IPS-18c (cell line): ENCODE measurements around the gene RPL28.

Experiments
- H3K4me3 ChIP-seq: 2 replicates; pipeline ENCODE4 v1.7.0; 2013; ENCODE audit warnings: low read depth, mild to moderate bottlenecking, low read length, moderate library complexity; ENCODE audit not compliant: insufficient read depth
- H3K9me3 ChIP-seq: one replicate; pipeline ENCODE4 v1.6.1; 2013; ENCODE audit warnings: mild to moderate bottlenecking, low read length, moderate library complexity; ENCODE audit not compliant: control insufficient read depth, insufficient read depth

The RPL28 gene

DNA sequence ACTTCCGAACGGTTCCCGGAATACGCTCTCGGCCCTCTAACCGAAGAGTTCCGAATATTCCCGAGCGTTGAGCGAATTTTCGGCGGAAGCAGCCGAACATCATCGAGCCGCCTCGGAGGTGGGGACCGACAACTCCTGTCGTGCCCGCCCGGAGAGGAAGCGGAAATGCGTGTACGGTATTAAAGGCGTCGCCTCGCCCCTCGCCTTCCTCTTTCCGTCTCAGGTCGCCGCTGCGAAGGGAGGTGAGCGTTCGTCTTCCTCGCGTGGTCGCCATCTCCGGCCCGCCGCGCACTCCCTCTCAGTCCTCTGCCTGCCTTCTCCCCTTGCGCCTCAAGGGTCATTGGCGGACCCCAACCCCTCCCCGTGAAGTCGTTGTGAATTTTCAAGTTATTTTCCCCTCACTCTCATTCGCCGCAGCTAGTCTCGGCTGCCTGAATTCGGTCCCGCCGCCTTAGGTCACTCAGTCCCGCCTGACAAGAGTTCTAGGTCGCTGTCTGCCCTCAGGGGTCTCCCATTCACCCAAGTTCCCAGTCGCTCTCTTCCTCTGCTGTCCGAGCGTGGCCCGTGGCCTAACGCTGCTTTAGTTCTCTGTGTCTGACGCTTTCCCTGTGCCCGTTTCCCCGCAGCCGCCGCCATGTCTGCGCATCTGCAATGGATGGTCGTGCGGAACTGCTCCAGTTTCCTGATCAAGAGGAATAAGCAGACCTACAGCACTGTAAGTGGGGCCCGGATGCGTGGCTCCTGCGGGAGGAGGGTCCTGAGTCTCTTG, at the start of gene RPL28:
Gene RPL28, plus strand, starts transcription at position 209 of the 769 bp plus-strand sequence. Its CDS starts 426 bp downstream, at position 635.
- Histone ChIP-seq H3K4me3 (peak within 1 kb of the TSS; percentile 88), H3K9me3 (no peaks in the 10 kb centered on the region)

DNA sequence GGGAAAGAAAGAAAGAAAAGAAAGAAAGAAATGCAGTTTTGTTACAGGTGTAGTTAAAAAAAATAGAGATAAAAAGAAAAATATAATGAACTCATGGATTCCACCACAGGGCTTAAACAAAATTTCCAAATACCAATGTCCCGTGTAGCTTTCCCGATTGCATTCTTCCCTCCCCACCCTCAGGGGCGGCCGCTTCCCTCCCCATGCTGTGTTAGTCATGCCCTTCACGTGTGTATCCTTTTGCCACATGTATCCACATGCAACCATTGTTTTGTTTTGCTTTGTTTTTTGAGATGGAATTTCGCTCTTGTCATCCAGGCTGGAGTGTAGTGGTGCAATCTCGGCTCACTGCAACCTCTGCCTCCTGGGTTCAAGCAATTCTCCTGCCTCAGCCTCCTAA, 49.6 kb upstream of the RPL28 start:
- Histone ChIP-seq H3K9me3 (no peaks in the 10 kb centered on the region), H3K4me3 (no peak overlapping the region)

DNA sequence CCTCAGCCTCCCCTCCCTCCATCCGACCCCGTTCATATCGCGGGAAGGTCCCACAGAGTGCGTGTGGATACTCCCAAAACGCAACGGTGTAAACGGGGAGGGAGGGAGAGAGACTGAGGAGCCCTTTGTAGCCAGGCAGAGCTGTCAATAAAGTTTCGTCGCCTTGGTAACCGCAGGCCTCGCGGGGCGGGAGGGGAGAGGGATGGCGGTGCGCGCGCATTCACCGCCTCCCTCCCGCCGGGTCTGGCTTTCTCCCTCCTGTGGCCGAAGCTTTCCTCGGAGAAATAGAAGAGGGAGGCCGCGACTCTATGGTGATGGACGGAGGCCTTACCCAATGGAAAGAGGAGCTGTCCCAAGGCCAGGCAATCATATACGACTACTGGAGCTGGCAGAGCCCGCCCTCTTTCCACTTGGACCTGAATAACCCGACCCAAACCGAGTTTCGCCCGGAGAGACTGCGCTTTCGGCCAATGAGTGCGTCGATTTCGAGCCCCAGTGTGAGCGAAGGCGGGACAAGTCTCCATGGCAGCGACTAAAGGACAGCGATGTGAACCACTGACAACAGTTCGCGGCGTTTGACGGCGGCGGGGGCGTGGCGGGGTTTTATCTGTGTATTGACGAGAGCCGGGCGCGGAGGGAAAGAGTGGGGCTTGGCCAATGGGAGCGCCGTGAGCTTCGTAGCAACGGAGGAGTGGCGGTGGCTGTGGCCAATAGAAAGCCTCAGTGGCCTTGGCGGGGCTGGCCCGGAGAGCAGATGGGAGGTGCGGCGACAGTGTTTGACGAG, 46.4 kb upstream of the RPL28 start, which contains the start of gene KMT5C:
Gene KMT5C, plus strand, starts transcription at position 772 of the 784 bp plus-strand sequence. CDS start 2,061 bp downstream, outside the sequence.
- H3K9me3 ChIP-seq = no peaks in the 10 kb centered on the region

DNA sequence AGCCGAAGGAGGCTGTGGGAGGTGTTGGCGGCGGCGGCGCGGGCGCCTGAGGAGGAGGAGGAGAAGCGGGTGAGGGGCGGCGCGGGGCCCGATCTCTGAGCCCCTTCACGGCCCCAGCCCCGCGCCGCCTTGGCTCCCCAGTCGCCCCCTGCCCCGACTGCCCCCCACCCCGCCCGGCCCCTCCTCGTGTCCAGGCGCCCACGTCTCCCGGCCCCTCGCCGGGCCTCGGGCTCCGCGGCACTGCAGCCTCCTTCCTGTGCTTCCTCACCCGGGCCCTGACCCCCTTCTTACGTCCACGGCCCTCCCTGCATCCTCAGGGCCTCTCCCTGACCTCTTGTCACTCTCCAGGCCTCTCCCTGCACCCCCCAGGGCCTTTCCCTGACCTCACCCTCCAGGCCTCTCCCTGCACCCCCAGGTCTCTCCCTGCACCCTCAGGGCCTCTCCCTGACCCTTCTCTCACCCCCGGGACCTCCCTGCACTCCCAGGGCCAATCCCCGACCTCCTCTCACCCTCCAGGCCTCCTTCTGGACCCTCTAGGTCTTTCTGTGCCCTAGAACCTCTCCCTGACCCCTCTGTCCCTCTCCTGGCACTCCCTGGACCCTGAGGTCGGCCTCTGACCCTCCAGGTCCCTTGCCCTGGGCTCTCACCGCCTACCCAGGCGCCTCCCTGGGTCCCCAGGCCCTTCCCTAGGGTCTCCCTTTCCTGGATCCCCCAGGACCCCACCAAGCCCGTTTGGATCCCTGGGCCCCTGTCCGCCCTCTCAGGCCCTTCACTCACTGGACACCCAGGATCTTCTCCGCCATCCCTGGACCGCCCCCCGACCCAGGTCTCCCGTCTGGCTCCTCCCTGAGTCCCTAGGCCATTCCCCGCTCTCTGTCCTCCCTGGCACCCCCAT, 45.6 kb upstream of the RPL28 start:
- H3K9me3 ChIP-seq = no peaks in the 10 kb centered on the region
- H3K4me3 ChIP-seq = peak overlapping the region; percentile 81

More for the DNA sequence above, 46.4 kb upstream of the RPL28 start, which contains the start of gene KMT5C:
- H3K4me3 ChIP-seq = peak within 1 kb of the TSS; percentile 81

- no peaks in the 10 kb centered on the region for H3K9me3 ChIP-seq
- H3K4me3 ChIP-seq = peak overlapping the region; percentile 81
These were observed 45.0 kb upstream of the RPL28 start for GRCh38 chr19:55340784-55341147.

DNA sequence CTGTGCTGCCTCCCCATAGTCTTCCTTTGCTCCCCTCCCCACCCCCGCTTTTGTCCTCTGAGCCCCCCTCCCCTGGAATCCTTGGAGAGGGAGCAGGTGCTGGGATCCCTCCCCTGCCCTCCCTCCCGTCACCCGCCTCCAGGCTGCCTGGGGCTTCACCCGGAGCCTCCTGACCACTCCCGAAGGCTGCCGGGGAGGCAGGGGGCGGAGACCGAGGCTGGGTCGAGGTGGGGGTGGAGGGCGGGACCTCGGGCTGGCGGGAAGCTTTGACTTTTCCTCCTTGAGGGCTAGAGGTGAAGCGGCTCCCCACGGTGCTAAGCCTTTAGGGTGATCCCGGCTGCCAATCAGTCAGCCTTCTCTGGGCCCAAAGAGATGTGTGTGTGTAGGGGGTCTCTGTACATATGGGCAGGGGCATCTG, 44.6 kb upstream of the RPL28 start:
- peak overlapping the region; percentile 81 for H3K4me3 ChIP-seq
- no peaks in the 10 kb centered on the region for H3K9me3 ChIP-seq

- peak overlapping the region; percentile 43 for H3K4me3 ChIP-seq
- H3K9me3 ChIP-seq = no peaks in the 10 kb centered on the region
These were observed 43.9 kb upstream of the RPL28 start for GRCh38 chr19:55341595-55342531.

GRCh38 chr19:55344444-55344843, 41.3 kb upstream of the RPL28 start:
- Histone ChIP-seq H3K4me3 (no peak overlapping the region), H3K9me3 (no peaks in the 10 kb centered on the region)

GRCh38 chr19:55345101-55345817, 40.5 kb upstream of the RPL28 start:
- no peaks in the 10 kb centered on the region for H3K9me3 ChIP-seq
- H3K4me3 ChIP-seq = no peak overlapping the region

- H3K4me3 ChIP-seq = no peak overlapping the region
- no peaks in the 10 kb centered on the region for H3K9me3 ChIP-seq
These were observed 39.7 kb upstream of the RPL28 start for GRCh38 chr19:55345818-55346724.

DNA sequence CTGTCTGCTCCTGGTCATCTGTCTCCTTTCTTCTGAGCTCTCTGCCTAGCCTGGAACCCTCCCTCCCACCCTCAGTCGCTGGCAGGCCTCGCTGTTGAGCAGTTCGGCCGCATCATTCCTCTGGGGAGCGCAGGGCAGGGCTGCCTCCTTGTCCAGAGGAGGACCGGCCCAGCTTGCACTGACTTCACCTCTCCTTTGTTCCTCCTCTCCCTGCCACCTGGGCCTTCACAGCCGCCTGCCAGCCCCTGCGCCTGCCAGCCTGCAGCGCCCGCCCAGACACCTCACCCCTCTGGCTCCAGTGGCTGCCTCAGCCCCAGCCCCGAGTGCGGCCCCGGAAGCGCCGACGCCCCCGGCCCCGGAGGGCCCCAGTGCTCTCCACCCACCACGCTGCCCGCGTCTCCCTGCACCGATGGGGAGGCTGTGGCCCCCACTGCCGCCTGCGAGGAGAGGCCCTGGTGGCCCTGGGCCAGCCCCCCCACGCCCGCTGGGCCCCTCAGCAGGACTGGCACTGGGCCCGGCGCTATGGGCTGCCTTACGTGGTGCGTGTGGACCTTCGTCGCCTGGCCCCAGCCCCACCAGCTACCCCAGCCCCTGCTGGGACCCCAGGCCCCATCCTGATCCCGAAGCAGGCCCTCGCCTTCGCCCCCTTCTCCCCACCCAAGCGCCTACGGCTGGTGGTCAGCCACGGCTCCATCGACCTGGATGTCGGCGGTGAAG, 38.8 kb upstream of the RPL28 start:
- Histone ChIP-seq H3K9me3 (no peaks in the 10 kb centered on the region), H3K4me3 (no peak overlapping the region)

DNA sequence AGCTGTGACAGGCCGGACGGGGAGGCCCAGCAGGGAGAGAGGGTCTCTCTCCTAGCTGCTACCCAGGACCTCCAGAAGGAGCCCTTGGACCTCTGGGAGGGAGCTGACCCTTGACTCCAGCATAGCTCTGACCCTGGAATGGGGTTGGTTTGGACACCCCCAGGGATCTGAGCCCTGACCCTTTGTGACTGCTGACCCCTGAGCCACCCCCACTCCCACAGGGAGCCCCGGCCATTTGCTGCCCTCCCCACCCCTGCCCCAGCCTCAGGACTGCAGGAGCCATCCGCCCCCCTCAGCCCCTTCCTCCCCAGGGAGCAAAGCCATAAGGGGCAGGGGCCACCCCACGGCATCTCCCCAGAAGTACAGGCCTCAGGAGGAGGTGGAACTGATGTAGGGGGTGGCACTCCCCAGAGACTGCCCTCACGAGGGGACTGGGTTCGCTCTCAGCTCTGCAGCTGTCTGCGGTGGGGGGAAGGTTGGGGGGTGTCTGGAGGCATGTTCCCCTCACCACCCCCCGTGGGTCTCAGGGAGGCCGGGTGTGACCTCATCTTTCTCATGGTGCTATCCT, 38.2 kb upstream of the RPL28 start:
- Histone ChIP-seq H3K4me3 (no peak overlapping the region), H3K9me3 (no peaks in the 10 kb centered on the region)

DNA sequence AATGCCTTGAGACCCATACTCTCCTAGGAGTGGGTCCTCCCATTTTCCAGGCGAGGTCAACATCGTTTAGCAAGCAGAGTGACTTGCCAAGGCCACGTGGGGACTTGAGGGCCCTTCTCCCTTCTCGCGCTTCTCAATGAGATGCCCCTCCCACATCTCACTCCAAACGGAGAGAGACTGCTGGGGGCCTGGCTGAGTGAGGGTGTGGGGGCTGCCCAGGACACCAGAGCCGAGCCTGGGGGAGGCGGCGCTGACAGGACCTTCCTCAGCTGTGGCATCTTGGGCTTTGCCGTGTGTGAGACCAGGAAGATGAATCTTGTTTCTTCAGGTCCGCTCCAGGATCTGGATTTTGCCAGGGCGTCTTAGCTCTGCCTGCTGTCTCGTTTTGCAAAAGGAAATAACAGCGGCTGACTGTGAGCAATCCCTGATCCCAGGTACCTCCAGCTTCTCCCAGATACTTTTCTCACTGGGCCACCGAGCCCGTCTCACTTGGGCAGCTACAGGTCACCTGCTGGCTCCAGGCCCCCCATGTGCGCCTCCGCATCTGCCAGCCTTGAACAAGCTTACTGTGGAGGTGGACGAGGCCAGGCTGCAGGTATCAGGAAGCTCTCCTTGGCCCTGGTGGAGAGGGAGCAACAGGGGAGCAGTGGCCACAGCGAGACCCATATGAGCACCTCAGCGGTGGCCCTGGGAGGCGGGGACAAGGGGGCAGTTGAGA, 37.3 kb upstream of the RPL28 start:
- Histone ChIP-seq H3K9me3 (no peaks in the 10 kb centered on the region), H3K4me3 (no peak overlapping the region)
